H1 (cell line): ENCODE measurements around the gene ITGB2. TPM values are rescaled to one million over a fixed set of nuclear protein-coding genes. Genes with fewer than 3 reads are reported as not detected.

Experiments
- CTCF ChIA-PET: fragments of 300-600 bp; sonication (Branson Sonifier 250); formaldehyde crosslinking; loops from one replicate; lab custom pipeline; 2021; ENCODE audit not compliant: partially characterized antibody; lab: Charles Lee
- POLR2A ChIA-PET: fragments of 300-600 bp; sonication (Branson Sonifier 250); formaldehyde crosslinking; loops from one replicate; lab custom pipeline; 2021; ENCODE audit warnings: inconsistent platforms; ENCODE audit not compliant: partially characterized antibody; lab: Charles Lee
- DNase-seq, 2 experiments: peaks; one replicate each; pipeline versions ENCODE4 v3.0.0 to v3.0.0-alpha.2; 2010 to 2022; ENCODE audit warnings: low spot score in 2 of 2, low read depth in 1 of 2, mixed read lengths in 1 of 2
- FAIRE-seq: peaks from 2 replicates; lab custom pipeline; 2011; peaks lifted over from hg19 to GRCh38; lab: Jason Lieb, UNC
- H2AFZ ChIP-seq: 2 replicates; pipeline ENCODE4 v1.8.1; 2012; ENCODE audit warnings: low read length, inconsistent platforms
- H2AK5ac ChIP-seq: 2 replicates; pipeline ENCODE4 v1.6.1; 2013; ENCODE audit warnings: low read depth, low read length
- H2BK120ac ChIP-seq: replicated peaks from 2 replicates; pipeline ENCODE3; 2013; ENCODE audit warnings: low read depth, low read length, inconsistent platforms
- H2BK12ac ChIP-seq: 2 replicates; pipeline ENCODE4 v1.6.1; 2013; ENCODE audit warnings: low read depth, low read length
- H2BK15ac ChIP-seq: 2 replicates; pipeline ENCODE4 v1.6.1; 2013; ENCODE audit warnings: low read length
- H2BK20ac ChIP-seq: 2 replicates; pipeline ENCODE4 v1.6.1; 2013; ENCODE audit warnings: low read length
- H2BK5ac ChIP-seq: 2 replicates; pipeline ENCODE4 v1.6.1; 2013; ENCODE audit warnings: low read depth, low read length
- H3K14ac ChIP-seq: 2 replicates; pipeline ENCODE4 v1.6.1; 2013; ENCODE audit warnings: inconsistent platforms; ENCODE audit not compliant: insufficient read length
- H3K18ac ChIP-seq: 2 replicates; pipeline ENCODE4 v1.6.1; 2013; ENCODE audit warnings: low read length; ENCODE audit errors: extremely low read depth
- H3K23ac ChIP-seq: 2 replicates; pipeline ENCODE4 v1.6.1; 2013; ENCODE audit warnings: inconsistent platforms; ENCODE audit not compliant: insufficient read length
- H3K23me2 ChIP-seq: 2 replicates; pipeline ENCODE4 v1.6.1; 2013; ENCODE audit warnings: low read depth, low read length
- H3K27ac ChIP-seq: 2 replicates; pipeline ENCODE4 v1.6.1; 2011; ENCODE audit warnings: low read depth, low read length, inconsistent platforms
- H3K27me3 ChIP-seq, 4 experiments: replicated peaks in 1 of 4; 1 replicate in 1 of 4; 2 replicates in 3 of 4; pipeline versions ENCODE4 v1.6.1 to v1.8.1; 2011 to 2013; ENCODE audit warnings: low read length in 3 of 4, mild to moderate bottlenecking in 3 of 4, inconsistent platforms in 2 of 4, mixed read lengths in 2 of 4, moderate library complexity in 1 of 4; ENCODE audit not compliant: control insufficient read depth in 3 of 4, insufficient read depth in 3 of 4; ENCODE audit errors: extremely low read depth in 1 of 4
- H3K36me3 ChIP-seq, 4 experiments: 2 replicates each; pipeline versions ENCODE4 v1.6.1 to v1.8.1; 2011 to 2013; ENCODE audit warnings: mild to moderate bottlenecking in 4 of 4, low read length in 3 of 4, moderate library complexity in 2 of 4, control low read depth in 1 of 4, inconsistent platforms in 1 of 4; ENCODE audit not compliant: insufficient read depth in 4 of 4, control insufficient read depth in 2 of 4
- H3K4ac ChIP-seq: replicated peaks from 2 replicates; pipeline ENCODE3; 2013; ENCODE audit warnings: low read length, low read depth, mixed read lengths, inconsistent platforms; ENCODE audit not compliant: insufficient read length
- H3K4me1 ChIP-seq, 4 experiments: replicated peaks in 1 of 4; 1 replicate in 1 of 4; 2 replicates in 3 of 4; pipeline versions ENCODE4 v1.6.1 to v1.8.1; 2011 to 2013; ENCODE audit warnings: low read length in 3 of 4, inconsistent platforms in 2 of 4, mixed read lengths in 1 of 4; ENCODE audit not compliant: insufficient read depth in 4 of 4, control insufficient read depth in 3 of 4
- H3K4me2 ChIP-seq, 2 experiments: 2 replicates each; pipeline versions ENCODE4 v1.6.1 to v1.8.1; 2011 to 2013; ENCODE audit warnings: low read depth in 2 of 2, low read length in 2 of 2, control low read depth in 1 of 2, inconsistent platforms in 1 of 2, mild to moderate bottlenecking in 1 of 2; ENCODE audit not compliant: insufficient read depth in 1 of 2
- H3K4me3 ChIP-seq, 4 experiments: fragments of 200-600, 300-600 bp in 1 of 4; sonication (generic), shearing (Covaris generic), sonication (Bioruptor Twin) in 1 of 4; 2 replicates each; pipeline versions ENCODE4 v1.5.1 to v1.8.1; 2011 to 2016; ENCODE audit warnings: low read length in 4 of 4, low read depth in 3 of 4, control low read depth in 2 of 4, inconsistent platforms in 2 of 4, mild to moderate bottlenecking in 2 of 4, mixed read lengths in 1 of 4, moderate library complexity in 1 of 4; ENCODE audit not compliant: insufficient read depth in 2 of 4; ENCODE audit errors: extremely low read depth in 1 of 4
- H3K56ac ChIP-seq: replicated peaks from 2 replicates; pipeline ENCODE3; 2013; ENCODE audit warnings: low read depth, mild to moderate bottlenecking, mixed read lengths, low read length, inconsistent platforms; ENCODE audit not compliant: insufficient read length
- H3K79me1 ChIP-seq: 2 replicates; pipeline ENCODE4 v1.6.1; 2013; ENCODE audit warnings: low read depth, low read length, control low read depth
- H3K79me2 ChIP-seq, 2 experiments: 2 replicates each; pipeline versions ENCODE4 v1.6.1 to v1.8.1; 2012 to 2013; ENCODE audit warnings: low read length in 2 of 2, mild to moderate bottlenecking in 2 of 2, inconsistent platforms in 1 of 2; ENCODE audit not compliant: insufficient read depth in 2 of 2, control insufficient read depth in 1 of 2
- H3K9ac ChIP-seq, 4 experiments: replicated peaks in 1 of 4; 1 replicate in 1 of 4; 2 replicates in 3 of 4; pipeline versions ENCODE4 v1.6.1 to v1.8.1; 2011 to 2013; ENCODE audit warnings: low read depth in 3 of 4, low read length in 3 of 4, control low read depth in 2 of 4, mild to moderate bottlenecking in 2 of 4, moderate library complexity in 2 of 4, inconsistent platforms in 1 of 4; ENCODE audit errors: extremely low read depth in 1 of 4
- H3K9me3 ChIP-seq, 2 experiments: 2 replicates each; pipeline versions ENCODE4 v1.6.1 to v1.8.1; 2012 to 2013; ENCODE audit warnings: mild to moderate bottlenecking in 2 of 2, moderate library complexity in 2 of 2, control low read depth in 1 of 2, inconsistent platforms in 1 of 2, low read depth in 1 of 2, low read length in 1 of 2, mixed read lengths in 1 of 2; ENCODE audit not compliant: insufficient read depth in 2 of 2
- H4K20me1 ChIP-seq, 2 experiments: replicated peaks in 1 of 2; 2 replicates each; pipeline versions ENCODE3 to v1.8.1; 2011 to 2013; ENCODE audit warnings: inconsistent platforms in 2 of 2, low read length in 2 of 2, mild to moderate bottlenecking in 1 of 2; ENCODE audit not compliant: insufficient read depth in 2 of 2, control insufficient read depth in 1 of 2
- H4K5ac ChIP-seq: 2 replicates; pipeline ENCODE4 v1.6.1; 2013; ENCODE audit warnings: low read length, low read depth, mixed read lengths, inconsistent platforms; ENCODE audit not compliant: insufficient read length
- H4K8ac ChIP-seq: 2 replicates; pipeline ENCODE4 v1.8.0; 2013; ENCODE audit warnings: mild to moderate bottlenecking, moderate library complexity, low read length, inconsistent platforms; ENCODE audit not compliant: insufficient read depth; ENCODE audit errors: extremely low read depth
- H4K91ac ChIP-seq: replicated peaks from 2 replicates; pipeline ENCODE3; 2013; ENCODE audit warnings: low read length, mixed read lengths, inconsistent platforms; ENCODE audit not compliant: insufficient read length
- ATF2 ChIP-seq: IDR thresholded peaks from 2 replicates; pipeline ENCODE4 v1.6.1; 2012; ENCODE audit warnings: low read length, inconsistent platforms
- CEBPB ChIP-seq: IDR thresholded peaks from 2 replicates; pipeline ENCODE4 v1.6.1; 2012; ENCODE audit warnings: low read depth, low read length
- CHD1 ChIP-seq: IDR thresholded peaks from 2 replicates; pipeline ENCODE4 v1.6.1; 2012; ENCODE audit warnings: low read depth, low read length, improper control_type of control experiment
- E2F6 ChIP-seq: IDR thresholded peaks from 2 replicates; pipeline ENCODE4 v1.6.1; 2012; ENCODE audit warnings: inconsistent platforms
- SUZ12 ChIP-seq: fragments of 200-600 bp; sonication (generic); IDR thresholded peaks from 2 replicates; pipeline ENCODE4 v1.6.1; 2012; ENCODE audit warnings: mild to moderate bottlenecking, inconsistent platforms, low read length, moderate library complexity, mixed read lengths
- TBP ChIP-seq: IDR thresholded peaks from 2 replicates; pipeline ENCODE4 v1.6.1; 2011; ENCODE audit warnings: low read depth, low read length, improper control_type of control experiment
- WGBS, 2 experiments: shearing (Covaris generic) in 1 of 2; methylation state at CpG; one replicate each; pipeline versions ENCODE4 v1.1.6 to v1.1.7; 2013 to 2015; ENCODE audit warnings: low lambda C conversion rate in 2 of 2, mixed read lengths in 2 of 2, inconsistent platforms in 1 of 2, low coverage in 1 of 2, missing lambda C conversion rate in 1 of 2; ENCODE audit not compliant: insufficient replicate concordance in 2 of 2, insufficient coverage in 1 of 2, insufficient read length in 1 of 2; ENCODE audit errors: extremely low coverage in 1 of 2, missing lambda C conversion rate in 1 of 2; 5-methylcytosine and 5-hydroxymethylcytosine counted together
- polyA plus RNA-seq, 7 experiments: library from polyadenylated mRNA; depleted of rRNA in 3 of 7; stranded (reverse) in 5 of 7; unstranded in 2 of 7; fragments of >200 nt in 5 of 7; fragments of 200-250 nt in 2 of 7; gene quantifications; 1 replicate in 5 of 7; 2 replicates in 1 of 7; 4 replicates in 1 of 7; pipeline versions ENCODE4 v1.2.1 to v1.2.3, GENCODE V29; 2011 to 2013; ENCODE audit warnings: missing spikeins in 2 of 7, mixed read lengths in 2 of 7
- total RNA-seq: library from RNA; stranded (reverse); fragmentation: NEBNext Ultra II Directional; extraction: Animal tissue kit (Norgen Biotek cat#: 25700); gene quantifications from 2 replicates; pipeline ENCODE4 v1.2.1, GENCODE V29; 2021

The ITGB2 gene
- total and polyA plus RNA-seq, 2 of the 8 experiments (the other 6 are each of a cell fraction or from before 2014, with no cell fraction given): 0.24 to 0.63 TPM

GRCh38 chr21:44959376-44960091 lies 38.8 kb upstream of the ITGB2 start:
- Histone ChIP-seq H4K91ac (no peak overlapping the region), H2BK15ac (no peak overlapping the region), H2BK120ac (no peak overlapping the region), H3K9ac (no peak overlapping the region), H3K23ac (no peak overlapping the region), H3K27me3 (no peaks in the 10 kb centered on the region), H4K5ac (no peak overlapping the region), H2BK12ac (no peak overlapping the region), H2BK20ac (no peak overlapping the region), H4K20me1 (peaks cover 8 to 38% of the 10 kb centered on the region in 2 experiments), H2AFZ (no peak overlapping the region), H3K79me1 (peaks cover 18% of the 10 kb centered on the region), H4K8ac (peak overlapping the region; percentile 14; the same call in 1 of the 2 replicates), H2AK5ac (no peak overlapping the region), H3K56ac (no peak overlapping the region), H3K18ac (no peak overlapping the region), H2BK5ac (no peak overlapping the region), H3K14ac (no peak overlapping the region), H3K36me3 (peaks cover 12 to 39% (median 22%) of the 10 kb centered on the region in 4 experiments), H3K4me1 (no peaks in the 10 kb centered on the region), H3K4ac (no peak overlapping the region), H3K4me2 (no peak overlapping the region), H3K27ac (no peak overlapping the region), H3K79me2 (peaks cover 0 to 55% of the 10 kb centered on the region in 2 experiments; a peak in 2 of 4 replicates), H3K9me3 (no peaks in the 10 kb centered on the region), H3K23me2 (no peaks in the 10 kb centered on the region), H3K4me3 (no peak overlapping the region)
- no peak for DNase-seq
- WGBS, 2 experiments: 95% methylated on average over 26 of the region's 26 CpGs; no CpG with 5 or more reads in 1 of the 2 experiments
- no peak for FAIRE-seq
- CTCF ChIA-PET: interaction anchor here (1.3 to 1.7 kb wide), 4 partner anchors 7 to 13 kb away, joined by 3 to 5 read pairs (median 4); no protein-coding TSS in a partner anchor
- POLR2A ChIA-PET: interaction anchor here (1.7 kb wide), 1 partner anchor 18 kb away, joined by 8 read pairs; no protein-coding TSS in a partner anchor
- TF ChIP-seq E2F6 (no peak), CHD1 (no peak), ATF2 (no peak), CEBPB (no peak), SUZ12 (no peak), TBP (no peak)
